Upper lobe of left lung (tissue), 6 donors: ENCODE data around the gene RIOK2. TPM values are rescaled to one million over a fixed set of nuclear protein-coding genes. Genes with fewer than 3 reads are reported as not detected.
"Not testable (repeated sequence)": the region's sequence is repeated elsewhere in the genome, so short reads cannot be mapped to it uniquely, and the experiment has no call there.

ENCODE experiments used
- ATAC-seq, 2 donors: fragments of 200-7000 bp; cut with Tn5 transposase; one replicate each; pipeline ENCODE4 v1.9.1; 2022; ENCODE audit warnings: mild to moderate bottlenecking in 2 of 2, moderate library complexity in 2 of 2; ENCODE audit not compliant: low FRiP score in 2 of 2
- DNase-seq, 2 donors: peaks; one replicate each; pipeline ENCODE4 v3.0.0-alpha.2; 2019 to 2020
- H3K27ac ChIP-seq, 4 donors: fragments of 200-600 bp; sonication (generic); one replicate each; pipeline ENCODE4 v1.5.1; 2016 to 2019
- H3K27me3 ChIP-seq, 4 donors: fragments of 200-600 bp; sonication (generic); one replicate each; pipeline ENCODE4 v1.5.1; 2017 to 2019
- H3K36me3 ChIP-seq, 4 donors: fragments of 200-600 bp; sonication (generic); one replicate each; pipeline ENCODE4 v1.5.1; 2016 to 2019
- H3K4me1 ChIP-seq, 4 donors: fragments of 200-600 bp; sonication (generic); one replicate each; pipeline ENCODE4 v1.5.1; 2018 to 2019
- H3K4me3 ChIP-seq, 4 donors: fragments of 200-600 bp; sonication (generic); one replicate each; pipeline ENCODE4 v1.5.1; 2017 to 2019; ENCODE audit warnings: mild to moderate bottlenecking in 2 of 4, moderate library complexity in 1 of 4
- H3K9me3 ChIP-seq, 4 donors: fragments of 200-600 bp; sonication (generic); one replicate each; pipeline ENCODE4 v1.5.1; 2018 to 2019
- EP300 ChIP-seq, 4 donors: sonication (generic); formaldehyde crosslinking; IDR thresholded peaks; one replicate each; pipeline ENCODE4 v1.5.1; 2017; ENCODE audit warnings: antibody characterized with exemption in 4 of 4, control low read depth in 2 of 4
- POLR2A ChIP-seq, 4 donors: fragments of 450-650 bp; IDR thresholded peaks; one replicate each; pipeline ENCODE4 v1.5.1; 2016 to 2017; ENCODE audit warnings: antibody characterized with exemption in 4 of 4, mild to moderate bottlenecking in 2 of 4
- POLR2AphosphoS5 ChIP-seq, 2 donors: sonication (generic); formaldehyde crosslinking; IDR thresholded peaks; one replicate each; pipeline ENCODE4 v1.5.1; 2017; ENCODE audit warnings: antibody characterized with exemption in 2 of 2
- WGBS, 2 donors: methylation state at CpG; one replicate each; pipeline ENCODE4 v1.1.5; 2017 to 2018; 5-methylcytosine and 5-hydroxymethylcytosine counted together
- total RNA-seq, 6 donors: library from RNA; depleted of rRNA in 4 of 6; stranded (reverse); fragments of >200 nt in 4 of 6; gene quantifications; one replicate each; pipeline versions ENCODE4 v1.1.0 to v1.2.1, GENCODE V29; 2016 to 2021
- TF ChIP-seq, protein P1 (sequence below), 6 experiments: fragments of 450-650 bp in 4 of 6; fragments of 200-600 bp in 2 of 6; sonication (generic) in 2 of 6; IDR thresholded peaks; one replicate each; pipeline ENCODE4 v1.5.1; 2016 to 2019; ENCODE audit warnings: antibody characterized with exemption in 6 of 6
- donor health status: DM: no; HTN: no; CAD: no; lungs with moderate emphysema.
- donor health status: DM: no; HTN: yes; CAD: no; lungs with severe emphysema.

RIOK2 gene
- total RNA-seq, 6 donors from 2014 or later, result 16.7 to 53.8 (median 19.7) TPM

DNA sequence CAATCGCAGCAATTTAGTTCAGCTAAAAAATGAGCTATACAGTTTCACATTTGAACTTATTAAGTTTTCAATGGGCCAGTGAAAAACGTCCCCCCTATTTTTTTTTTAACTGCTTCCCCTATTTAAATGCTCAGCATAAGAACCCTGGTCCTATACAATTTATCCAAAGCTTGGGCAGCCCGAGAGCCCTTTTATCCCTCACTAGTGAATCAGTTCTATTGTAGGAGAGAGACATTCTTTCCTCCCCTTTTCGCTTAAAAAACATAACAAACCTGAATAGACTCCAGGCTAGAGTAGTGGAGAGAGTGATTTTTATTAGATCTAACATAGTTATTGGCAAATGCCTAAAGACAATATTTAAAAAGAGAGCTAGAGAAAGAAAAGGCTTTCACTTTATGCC, 42.0 kb downstream of the RIOK2 start:
- no peak for TF ChIP-seq EP300 (IDR thresholded peaks at IDR 0.05)
- no peak for TF ChIP-seq POLR2A (IDR thresholded peaks at IDR 0.05)
- TF ChIP-seq, protein P1, sequence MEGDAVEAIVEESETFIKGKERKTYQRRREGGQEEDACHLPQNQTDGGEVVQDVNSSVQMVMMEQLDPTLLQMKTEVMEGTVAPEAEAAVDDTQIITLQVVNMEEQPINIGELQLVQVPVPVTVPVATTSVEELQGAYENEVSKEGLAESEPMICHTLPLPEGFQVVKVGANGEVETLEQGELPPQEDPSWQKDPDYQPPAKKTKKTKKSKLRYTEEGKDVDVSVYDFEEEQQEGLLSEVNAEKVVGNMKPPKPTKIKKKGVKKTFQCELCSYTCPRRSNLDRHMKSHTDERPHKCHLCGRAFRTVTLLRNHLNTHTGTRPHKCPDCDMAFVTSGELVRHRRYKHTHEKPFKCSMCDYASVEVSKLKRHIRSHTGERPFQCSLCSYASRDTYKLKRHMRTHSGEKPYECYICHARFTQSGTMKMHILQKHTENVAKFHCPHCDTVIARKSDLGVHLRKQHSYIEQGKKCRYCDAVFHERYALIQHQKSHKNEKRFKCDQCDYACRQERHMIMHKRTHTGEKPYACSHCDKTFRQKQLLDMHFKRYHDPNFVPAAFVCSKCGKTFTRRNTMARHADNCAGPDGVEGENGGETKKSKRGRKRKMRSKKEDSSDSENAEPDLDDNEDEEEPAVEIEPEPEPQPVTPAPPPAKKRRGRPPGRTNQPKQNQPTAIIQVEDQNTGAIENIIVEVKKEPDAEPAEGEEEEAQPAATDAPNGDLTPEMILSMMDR (IDR thresholded peaks at IDR 0.05), result no peak
- TF ChIP-seq POLR2AphosphoS5 (IDR thresholded peaks at IDR 0.05), result no peak
- no peaks in the 10 kb centered on the region for H3K4me1 ChIP-seq
- no peak for DNase-seq
- 64% methylated on average over 4 of the region's 4 CpGs for WGBS, 2 donors
- no peak overlapping the region for H3K27ac ChIP-seq
- H3K27me3 ChIP-seq, result no peaks in the 10 kb centered on the region
- no peak overlapping the region for H3K4me3 ChIP-seq
- ATAC-seq, result no peak
- no peaks in the 10 kb centered on the region for H3K9me3 ChIP-seq
- no peaks in the 10 kb centered on the region for H3K36me3 ChIP-seq

DNA sequence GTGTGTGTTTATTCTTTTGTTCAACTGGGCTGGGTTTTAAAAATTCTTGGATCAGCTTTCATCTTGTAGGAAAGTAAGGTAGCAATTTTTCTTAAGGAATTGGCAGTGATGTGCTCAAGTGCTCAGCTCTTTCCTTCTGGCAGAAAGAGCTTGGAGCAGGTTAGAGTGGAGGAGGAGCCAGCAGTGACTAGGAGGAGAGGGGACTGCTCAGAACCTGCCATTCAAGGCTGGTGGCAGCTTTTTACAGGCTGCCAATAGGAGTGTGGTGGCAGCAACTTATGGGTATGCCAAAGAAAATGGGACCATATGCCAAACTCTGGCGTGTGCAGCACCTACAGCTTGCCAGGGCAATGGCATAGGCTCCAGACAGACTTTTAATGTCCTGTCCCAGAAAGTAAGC, 42.8 kb downstream of the RIOK2 start:
- H3K4me3 ChIP-seq, ATAC-seq, H3K27me3 ChIP-seq, H3K4me1 ChIP-seq, H3K36me3 ChIP-seq, DNase-seq, H3K9me3 ChIP-seq, H3K27ac ChIP-seq: not testable (repeated sequence)
- 38 to 64% methylated on average over 1 of the region's 1 CpG for WGBS, 2 donors

DNA sequence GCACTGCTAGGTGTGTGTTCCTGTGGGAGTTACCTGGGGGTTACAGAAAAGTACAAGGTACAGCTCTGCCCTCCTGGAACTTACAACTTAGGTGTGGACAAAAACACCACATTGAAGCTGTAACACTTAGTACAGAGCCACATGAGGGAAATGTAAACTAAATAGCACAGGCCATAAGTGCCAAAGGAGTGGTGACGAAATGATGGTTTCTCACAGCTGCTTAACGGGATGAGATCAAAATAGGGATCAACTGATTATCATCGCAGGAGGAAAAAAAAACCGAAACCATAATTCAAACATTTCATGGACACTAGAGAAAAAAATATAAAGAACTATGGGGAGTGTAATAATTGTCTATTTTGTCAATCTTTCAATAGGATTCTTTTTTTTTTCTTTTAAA, 46.6 kb downstream of the RIOK2 start:
- H3K27ac ChIP-seq, result no peak overlapping the region
- DNase-seq (no peak), ATAC-seq (no peak)
- 74 to 76% methylated on average over 4 of the region's 4 CpGs for WGBS, 2 donors
- no peaks in the 10 kb centered on the region for H3K9me3 ChIP-seq
- no peak overlapping the region for H3K4me3 ChIP-seq
- no peaks in the 10 kb centered on the region for H3K36me3 ChIP-seq
- TF ChIP-seq POLR2AphosphoS5 (IDR thresholded peaks at IDR 0.05) (no peak), POLR2A (IDR thresholded peaks at IDR 0.05) (no peak), EP300 (IDR thresholded peaks at IDR 0.05) (no peak)
- TF ChIP-seq, protein P1 (IDR thresholded peaks at IDR 0.05), result no peak
- H3K4me1 ChIP-seq, result no peaks in the 10 kb centered on the region
- no peaks in the 10 kb centered on the region for H3K27me3 ChIP-seq

DNA sequence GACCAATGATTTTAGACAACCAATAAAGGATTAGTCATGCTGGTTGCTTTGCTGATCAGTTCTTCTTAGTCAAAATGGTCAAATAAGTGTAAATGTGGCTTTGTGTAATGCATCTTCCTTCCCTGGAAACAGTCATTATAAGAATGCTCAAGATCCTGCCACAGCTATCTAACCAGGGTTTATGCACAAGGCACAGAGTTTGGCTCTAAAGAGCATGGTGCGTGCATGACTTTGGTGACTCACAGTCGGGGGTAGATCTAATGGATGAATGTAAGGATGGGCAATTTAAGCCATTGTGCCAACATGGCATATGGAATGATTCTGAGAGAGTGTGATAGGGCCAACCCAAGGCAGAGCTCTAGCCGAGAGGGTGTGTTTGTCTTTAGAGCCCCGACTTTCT, 47.2 kb downstream of the RIOK2 start:
- WGBS, 2 donors, result 92 to 97% methylated on average over 4 of the region's 4 CpGs

DNA sequence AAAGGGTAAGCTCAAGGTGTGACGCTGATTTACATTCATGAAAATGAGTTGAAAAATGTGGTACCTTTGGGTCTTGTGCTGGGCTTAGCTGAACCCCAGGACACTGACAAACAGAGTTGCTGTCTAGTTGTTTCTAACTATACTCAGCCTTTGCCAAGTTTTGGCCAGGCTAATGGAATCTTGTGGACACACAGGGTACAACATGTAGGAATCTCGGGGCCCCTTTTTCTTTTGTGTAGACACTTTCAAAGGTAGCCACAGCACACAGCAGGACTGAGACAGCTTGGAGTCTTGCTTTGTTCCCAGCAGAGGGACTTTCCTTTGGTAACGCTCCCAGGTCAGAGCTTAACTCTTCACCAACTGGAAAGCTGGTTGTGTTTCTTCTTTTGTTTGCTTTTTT, 48.4 kb downstream of the RIOK2 start:
- H3K27me3 ChIP-seq, result no peaks in the 10 kb centered on the region
- DNase-seq (no peak), ATAC-seq (no peak)
- no peaks in the 10 kb centered on the region for H3K9me3 ChIP-seq
- no peak overlapping the region for H3K27ac ChIP-seq
- no peaks in the 10 kb centered on the region for H3K36me3 ChIP-seq
- 79 to 91% methylated on average over 3 of the region's 3 CpGs for WGBS, 2 donors
- TF ChIP-seq POLR2AphosphoS5 (IDR thresholded peaks at IDR 0.05) (no peak), EP300 (IDR thresholded peaks at IDR 0.05) (no peak), POLR2A (IDR thresholded peaks at IDR 0.05) (no peak)
- TF ChIP-seq, protein P1 (IDR thresholded peaks at IDR 0.05), result no peak
- no peak overlapping the region for H3K4me3 ChIP-seq
- no peaks in the 10 kb centered on the region for H3K4me1 ChIP-seq

More for the DNA sequence above, 47.2 kb downstream of the RIOK2 start:
- ATAC-seq (no peak), DNase-seq (no peak)
- no peaks in the 10 kb centered on the region for H3K36me3 ChIP-seq
- H3K27ac ChIP-seq, result no peak overlapping the region
- no peaks in the 10 kb centered on the region for H3K9me3 ChIP-seq
- H3K4me1 ChIP-seq, result no peaks in the 10 kb centered on the region
- TF ChIP-seq EP300 (IDR thresholded peaks at IDR 0.05), result no peak
- no peak for TF ChIP-seq POLR2A (IDR thresholded peaks at IDR 0.05)
- TF ChIP-seq POLR2AphosphoS5 (IDR thresholded peaks at IDR 0.05), result no peak
- TF ChIP-seq, protein P1 (IDR thresholded peaks at IDR 0.05), result no peak
- H3K27me3 ChIP-seq, result no peaks in the 10 kb centered on the region
- no peak overlapping the region for H3K4me3 ChIP-seq
